Spleen (tissue), 7 donors: ENCODE measurements around the gene BCL7C.

ENCODE experiments used
- POLR2AphosphoS5 ChIP-seq, 3 donors: sonication (generic); formaldehyde crosslinking; IDR thresholded peaks; one replicate each; pipeline ENCODE4 v1.5.1; 2017; ENCODE audit warnings: antibody characterized with exemption in 3 of 3
- TF ChIP-seq, protein P1 (sequence below), 11 experiments: fragments of 200-600 bp in 7 of 11; fragments of 450-650 bp in 4 of 11; sonication (generic) in 4 of 11; IDR thresholded peaks in 8 of 11; conservative IDR thresholded peaks in 3 of 11; 1 replicate in 7 of 11; 2 replicates in 4 of 11; pipeline versions ENCODE4 v1.4.0 to v1.8.0; 2016 to 2021; ENCODE audit warnings: antibody characterized with exemption in 11 of 11, inconsistent platforms in 4 of 11, mild to moderate bottlenecking in 1 of 11
- donor health status: DM: no; HTN: no; CAD: no; lungs with moderate emphysema.
- donor health status: DM: no; HTN: no; CAD: no.
- donor health status: DM: no; HTN: no; CAD: no.

DNA sequence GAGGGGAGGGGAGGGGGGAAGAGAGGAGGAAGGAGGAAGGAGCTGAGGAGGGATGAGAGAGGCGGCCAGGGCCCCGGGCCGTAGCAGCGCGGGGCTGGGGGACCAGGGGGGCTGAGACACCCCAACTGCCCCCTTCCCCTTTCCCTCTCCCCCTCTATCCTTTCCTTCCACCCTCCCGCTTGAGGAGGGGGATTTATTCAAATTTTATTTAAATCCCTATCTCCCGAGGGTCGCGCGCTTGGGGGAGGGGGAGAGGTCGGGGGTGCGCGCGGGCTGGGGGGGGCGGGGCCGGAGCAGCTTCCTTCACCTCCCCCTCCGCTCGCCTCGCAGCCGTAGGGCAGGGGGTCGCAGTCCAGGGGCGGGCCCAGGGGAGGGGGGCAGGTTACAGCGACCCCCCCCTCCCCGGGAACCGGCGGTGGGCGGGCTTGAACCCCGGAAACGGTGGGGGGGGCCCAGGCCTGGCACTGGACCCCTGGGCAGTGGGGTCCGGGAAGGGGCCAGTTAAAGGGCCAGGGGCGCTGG, 29.7 kb upstream of the BCL7C start, which contains the start of gene FBXL19:
- TF ChIP-seq, protein P1, sequence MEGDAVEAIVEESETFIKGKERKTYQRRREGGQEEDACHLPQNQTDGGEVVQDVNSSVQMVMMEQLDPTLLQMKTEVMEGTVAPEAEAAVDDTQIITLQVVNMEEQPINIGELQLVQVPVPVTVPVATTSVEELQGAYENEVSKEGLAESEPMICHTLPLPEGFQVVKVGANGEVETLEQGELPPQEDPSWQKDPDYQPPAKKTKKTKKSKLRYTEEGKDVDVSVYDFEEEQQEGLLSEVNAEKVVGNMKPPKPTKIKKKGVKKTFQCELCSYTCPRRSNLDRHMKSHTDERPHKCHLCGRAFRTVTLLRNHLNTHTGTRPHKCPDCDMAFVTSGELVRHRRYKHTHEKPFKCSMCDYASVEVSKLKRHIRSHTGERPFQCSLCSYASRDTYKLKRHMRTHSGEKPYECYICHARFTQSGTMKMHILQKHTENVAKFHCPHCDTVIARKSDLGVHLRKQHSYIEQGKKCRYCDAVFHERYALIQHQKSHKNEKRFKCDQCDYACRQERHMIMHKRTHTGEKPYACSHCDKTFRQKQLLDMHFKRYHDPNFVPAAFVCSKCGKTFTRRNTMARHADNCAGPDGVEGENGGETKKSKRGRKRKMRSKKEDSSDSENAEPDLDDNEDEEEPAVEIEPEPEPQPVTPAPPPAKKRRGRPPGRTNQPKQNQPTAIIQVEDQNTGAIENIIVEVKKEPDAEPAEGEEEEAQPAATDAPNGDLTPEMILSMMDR (IDR thresholded peaks at IDR 0.05 in 8 of 11, conservative IDR thresholded peaks at IDR 0.05 in 3 of 11), result no peak
- TF ChIP-seq POLR2AphosphoS5 (IDR thresholded peaks at IDR 0.05), result no peak
